HG03139 (cell line): ENCODE measurements around the gene TKTL1.

Source experiments
- ATAC-seq: cut with Tn5 transposase; IDR thresholded peaks from one replicate; pipeline ENCODE4 v1.9.1; 2021; ENCODE audit not compliant: unreplicated experiment

Gene TKTL1

DNA sequence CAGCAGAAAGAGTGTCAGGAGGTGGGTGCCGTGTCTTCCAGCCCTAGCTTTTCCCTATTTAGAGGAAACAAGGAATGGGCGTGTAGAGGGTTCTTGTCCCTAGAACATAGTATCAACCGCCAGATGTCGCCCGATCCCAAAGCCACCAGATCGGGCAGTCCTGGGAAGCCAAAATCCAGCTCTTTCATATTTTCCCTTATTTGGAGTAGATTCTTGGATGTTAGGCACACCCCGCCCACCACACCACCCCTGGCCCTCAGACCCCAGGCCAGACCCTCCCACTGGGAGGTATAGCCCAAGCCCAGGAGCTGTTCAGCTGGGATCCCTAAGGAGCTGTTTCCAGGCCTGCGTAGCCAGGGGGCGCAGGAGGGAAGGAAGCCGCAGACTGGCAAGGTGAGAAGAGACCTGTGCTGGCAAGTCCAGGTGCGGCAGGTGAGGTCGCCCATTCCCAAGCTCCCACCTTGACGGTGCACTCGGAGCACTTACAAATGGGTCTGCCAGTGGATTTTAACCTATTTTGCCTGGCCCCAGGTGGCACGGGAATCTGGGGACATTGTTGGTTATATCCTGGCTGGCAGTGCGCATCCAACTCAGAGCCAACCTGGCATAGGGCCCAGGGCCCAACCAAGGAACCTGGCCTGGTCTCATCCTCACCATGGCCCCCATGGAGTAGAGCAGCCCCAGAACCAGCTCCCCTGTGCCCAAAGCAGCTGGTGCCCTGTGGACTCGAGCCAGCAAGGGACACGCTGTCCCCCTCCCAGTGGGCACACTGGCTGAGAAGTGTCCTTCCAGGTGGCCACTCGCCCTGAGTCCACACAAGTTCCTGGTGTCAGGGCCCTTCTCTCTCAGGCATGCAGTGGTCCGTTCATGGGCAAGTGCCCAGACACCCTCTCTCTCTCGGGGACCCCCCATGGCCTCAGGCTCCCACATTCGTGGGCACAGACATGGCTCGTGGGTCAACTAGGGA lies 78.0 kb downstream of the TKTL1 start:
- no peak for ATAC-seq

DNA sequence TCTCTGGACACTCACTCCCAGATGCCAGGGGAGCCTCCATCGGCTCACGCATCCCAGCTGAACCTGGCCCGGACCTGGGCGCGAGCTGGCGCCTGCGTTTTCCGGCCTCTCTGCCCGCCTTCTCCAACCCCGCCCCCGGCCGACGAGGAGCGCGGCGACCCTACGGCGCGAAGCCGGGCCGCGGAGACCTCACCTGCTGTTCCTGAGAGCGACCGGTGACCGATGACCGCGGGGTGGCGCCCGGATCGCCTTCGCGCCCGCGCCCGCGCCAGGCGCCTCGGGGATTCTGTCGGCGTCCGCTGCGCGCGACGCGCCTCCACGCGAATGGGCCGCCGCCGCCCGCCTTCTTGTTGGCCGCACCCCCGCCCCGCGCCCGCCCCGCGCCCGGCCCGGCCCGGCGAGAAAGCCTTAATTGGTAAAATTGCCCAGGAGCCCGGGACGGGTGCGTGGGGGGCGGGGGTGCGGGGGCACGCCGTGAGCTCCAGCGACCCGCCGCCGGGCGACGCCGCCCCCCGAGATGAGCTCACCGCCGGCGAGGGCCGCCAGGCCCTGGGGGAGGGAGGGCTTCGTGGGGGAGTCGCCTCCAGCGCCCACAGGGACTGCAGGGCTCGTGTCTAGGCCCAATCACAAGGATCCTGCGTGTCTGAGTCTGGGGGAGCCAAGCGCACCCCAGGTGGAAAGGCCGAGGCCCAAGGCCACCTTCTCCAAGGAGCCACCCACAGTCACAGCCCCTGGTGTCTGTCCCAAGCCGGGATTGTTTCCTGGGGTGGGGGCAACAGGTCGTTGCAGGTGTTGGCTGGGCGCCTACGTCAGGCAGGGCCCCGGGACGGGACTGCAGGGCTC lies 78.9 kb downstream of the TKTL1 start, which contains the start of gene FLNA:
Gene FLNA, minus strand, starts transcription at position 322 of the 843 bp plus-strand sequence. CDS start 3,389 bp downstream, outside the sequence.
- no peak for ATAC-seq

DNA sequence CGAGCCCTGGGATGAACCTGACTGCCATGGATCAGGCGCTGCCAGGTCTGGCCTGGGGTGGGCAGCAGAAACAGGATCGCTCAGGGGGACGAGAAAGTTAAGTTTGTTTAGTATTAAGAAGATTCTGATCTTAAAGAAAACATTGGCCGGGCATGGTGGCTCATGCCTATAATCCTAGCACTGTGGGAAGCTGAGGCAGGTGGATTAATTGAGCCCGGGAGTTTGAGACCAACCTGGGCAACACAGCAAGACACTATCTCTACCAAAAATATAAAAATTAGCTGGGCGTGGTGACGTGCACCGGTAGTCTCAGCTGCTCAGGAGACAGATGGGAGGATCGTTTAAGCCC lies 79.5 kb downstream of the TKTL1 start:
- ATAC-seq, result no peak

DNA sequence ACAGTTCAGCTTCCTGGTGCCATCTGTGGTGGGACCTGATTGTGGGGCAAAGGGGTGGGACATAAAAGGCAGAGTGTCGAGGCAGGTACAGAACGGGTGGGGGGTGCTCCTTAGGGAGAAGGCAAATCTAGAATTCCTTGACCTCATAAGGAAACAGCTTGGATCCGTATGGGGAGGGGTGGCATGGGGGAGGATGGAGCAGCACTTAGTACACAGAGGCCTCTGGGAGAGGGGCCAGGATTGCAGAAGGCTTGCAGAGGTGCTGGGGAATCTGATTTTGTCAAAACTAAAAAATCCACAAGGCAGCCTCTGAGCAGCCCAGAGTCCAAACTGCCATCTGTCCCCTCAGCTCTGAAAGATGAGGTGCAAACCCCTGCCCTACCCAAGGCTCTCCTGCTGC lies 81.2 kb downstream of the TKTL1 start:
- ATAC-seq, result no peak

DNA sequence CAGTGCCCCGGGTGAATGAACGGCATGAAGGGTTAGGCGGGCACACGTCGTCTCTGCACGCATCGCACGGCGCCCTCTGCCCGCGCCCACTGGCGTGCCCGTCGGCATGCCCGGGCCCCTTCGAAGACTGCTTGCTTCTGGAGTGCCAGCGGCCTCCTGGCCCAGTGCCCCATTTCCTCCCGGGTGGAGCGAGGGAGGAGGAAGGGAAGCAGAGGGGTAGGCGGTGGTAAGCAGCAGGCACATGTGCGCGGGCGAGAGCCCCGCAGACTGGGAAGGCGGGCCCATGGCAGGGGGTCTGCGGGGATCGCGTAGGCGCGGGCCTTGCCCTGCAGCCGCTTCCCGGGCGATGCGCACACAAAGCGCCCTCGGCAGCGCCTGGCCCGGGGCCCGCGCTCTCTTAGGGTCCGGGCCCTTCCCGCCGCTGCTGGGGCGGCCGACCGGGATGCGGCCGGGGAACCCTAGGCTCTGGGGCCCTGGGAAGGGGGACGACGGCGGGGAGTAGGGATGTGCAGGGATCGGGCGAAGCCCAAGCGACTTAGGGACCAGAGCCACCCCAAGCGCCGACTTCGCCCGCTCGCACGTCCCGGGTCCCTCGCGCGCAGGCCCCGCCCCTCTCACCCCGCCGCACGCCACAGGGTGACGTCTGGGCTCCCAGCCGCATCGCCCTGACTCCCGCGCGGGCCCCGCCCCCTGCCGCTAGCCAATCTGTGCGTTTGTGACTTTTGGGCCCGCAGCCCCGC lies 82.6 kb downstream of the TKTL1 start:
- ATAC-seq, result peak; percentile 0

DNA sequence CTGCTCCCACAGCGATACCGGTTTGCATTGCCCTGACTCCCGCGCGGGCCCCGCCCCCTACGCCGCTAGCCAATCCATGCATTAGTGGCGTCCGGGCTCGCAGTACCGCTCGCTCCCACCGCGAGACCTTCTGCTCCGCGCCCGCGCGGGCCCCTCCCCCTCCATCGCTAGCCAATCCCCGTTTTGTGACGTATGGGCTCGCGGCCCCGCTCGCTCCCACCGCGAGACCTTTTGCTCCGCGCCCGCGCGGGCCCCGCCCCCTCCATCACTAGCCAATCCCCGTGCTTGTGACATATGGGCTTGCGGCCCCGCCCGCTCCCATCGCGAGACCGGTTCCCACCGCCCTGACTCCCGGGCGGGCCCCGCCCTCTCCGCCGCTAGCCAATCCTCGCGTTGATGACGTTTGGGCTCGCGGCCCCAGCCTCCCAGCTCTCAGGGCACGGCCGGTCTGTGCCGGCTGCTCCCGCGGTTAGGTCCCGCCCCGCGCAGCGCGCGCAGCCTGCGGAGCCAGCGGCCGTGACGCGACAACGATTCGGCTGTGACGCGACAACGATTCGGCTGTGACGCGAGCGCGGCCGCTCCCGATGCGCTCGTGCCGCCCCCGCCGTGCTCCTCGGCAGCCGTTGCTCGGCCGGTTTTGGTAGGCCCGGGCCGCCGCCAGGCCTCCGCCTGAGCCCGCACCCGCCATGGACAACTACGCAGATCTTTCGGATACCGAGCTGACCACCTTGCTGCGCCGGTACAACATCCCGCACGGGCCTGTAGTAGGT lies 83.4 kb downstream of the TKTL1 start, which contains the start of gene EMD:
Gene EMD, plus strand, starts transcription at position 497 of the 770 bp plus-strand sequence. Its CDS starts 190 bp downstream, at position 687.
- ATAC-seq, result peak; percentile 74

DNA sequence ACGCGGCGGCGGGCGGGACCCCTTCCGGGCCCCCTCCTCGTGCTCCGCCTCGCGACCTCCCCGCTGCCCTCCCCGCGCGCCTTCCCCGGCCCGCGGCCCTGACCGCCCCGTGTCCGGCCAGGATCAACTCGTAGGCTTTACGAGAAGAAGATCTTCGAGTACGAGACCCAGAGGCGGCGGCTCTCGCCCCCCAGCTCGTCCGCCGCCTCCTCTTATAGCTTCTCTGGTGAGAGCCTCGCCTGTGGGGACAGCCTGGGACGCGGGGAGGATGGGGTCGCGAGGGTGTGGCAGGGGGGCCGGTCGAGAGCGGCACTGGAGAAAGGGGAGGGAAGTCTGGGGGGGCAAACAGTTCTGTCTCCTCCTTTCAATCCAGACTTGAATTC lies 84.0 kb downstream of the TKTL1 start:
- ATAC-seq, result no peak
